HepG2 (cell line): Measurements from ENCODE around the gene NLRC5. TPM values are rescaled to one million over a fixed set of nuclear protein-coding genes. Genes with fewer than 3 reads are reported as not detected.

Source experiments
- ATAC-seq: fragments of 200-7000 bp; cut with Tn5 transposase; 3 replicates; pipeline ENCODE4 v1.9.1; 2020; ENCODE audit warnings: mild to moderate bottlenecking, moderate library complexity
- BruUV-seq: library from RNA; stranded (reverse); fragments of 400-500 nt; replicated peaks from 2 replicates; lab custom pipeline; 2021; lab: Mats Ljungman, UMichigan
- CTCF ChIA-PET: fragments of 300-600 bp; formaldehyde crosslinking; extraction: SDS; loops from one replicate; lab custom pipeline; 2021; ENCODE audit warnings: low total read pairs, inconsistent platforms, low intra/inter-chr PET ratio; lab: Yijun Ruan, JAX
- POLR2A ChIA-PET: fragments of 350-600 bp; sonication (Branson Sonifier 250); formaldehyde crosslinking; loops from one replicate; lab custom pipeline; 2020; ENCODE audit warnings: antibody characterized with exemption, inconsistent platforms; lab: Yijun Ruan, JAX
- DNase-seq: peaks from one replicate; pipeline ENCODE4 v3.0.0-alpha.2; 2015; ENCODE audit warnings: low spot score
- FAIRE-seq: peaks from 3 replicates; lab custom pipeline; 2011; peaks lifted over from hg19 to GRCh38; lab: Jason Lieb, UNC
- H2AFZ ChIP-seq: one replicate; pipeline ENCODE4 v1.6.1; 2011; ENCODE audit warnings: low read length, inconsistent platforms
- H3K27ac ChIP-seq: fragments of 300-600 bp; 3 replicates; pipeline ENCODE4 v1.8.0; 2011; ENCODE audit warnings: mixed run types, mild to moderate bottlenecking, mixed read lengths, low read length, inconsistent platforms; ENCODE audit not compliant: insufficient read depth; ENCODE audit errors: extremely low read length
- H3K27me3 ChIP-seq, 2 experiments: fragments of 200-600 bp in 1 of 2; 2 replicates in 1 of 2; 3 replicates in 1 of 2; pipeline versions ENCODE4 v1.6.0 to v1.8.0; 2011; ENCODE audit warnings: low read length in 2 of 2, mild to moderate bottlenecking in 2 of 2, moderate library complexity in 2 of 2, inconsistent platforms in 1 of 2; ENCODE audit not compliant: insufficient read depth in 2 of 2, control insufficient read depth in 1 of 2
- H3K36me3 ChIP-seq, 2 experiments: fragments of 200-600 bp in 1 of 2; replicated peaks in 1 of 2; 2 replicates in 1 of 2; 3 replicates in 1 of 2; pipeline versions ENCODE4 v1.5.1 to v1.8.0; 2011; ENCODE audit warnings: low read length in 2 of 2, inconsistent platforms in 1 of 2; ENCODE audit not compliant: insufficient read depth in 2 of 2, control insufficient read depth in 1 of 2
- H3K4me1 ChIP-seq: 2 replicates; pipeline ENCODE4 v1.5.1; 2012; ENCODE audit warnings: low read length, inconsistent platforms; ENCODE audit not compliant: insufficient read depth
- H3K4me2 ChIP-seq: 2 replicates; pipeline ENCODE4 v1.6.0; 2011; ENCODE audit warnings: low read depth, low read length, inconsistent platforms
- H3K4me3 ChIP-seq, 3 experiments: fragments of 200-600 bp in 1 of 3; sonication (generic), shearing (Covaris generic) in 1 of 3; replicated peaks in 1 of 3; 2 replicates each; pipeline ENCODE4 v1.5.1; 2011 to 2016; ENCODE audit warnings: low read length in 3 of 3, inconsistent platforms in 2 of 3, low read depth in 2 of 3, mild to moderate bottlenecking in 2 of 3, control low read depth in 1 of 3, mixed read lengths in 1 of 3; ENCODE audit not compliant: insufficient read depth in 1 of 3
- H3K79me2 ChIP-seq: one replicate; pipeline ENCODE4 v1.6.1; 2011; ENCODE audit warnings: low read length, inconsistent platforms; ENCODE audit not compliant: insufficient read depth
- H3K9ac ChIP-seq: 2 replicates; pipeline ENCODE4 v1.6.0; 2011; ENCODE audit warnings: mild to moderate bottlenecking, low read depth, low read length, inconsistent platforms; ENCODE audit not compliant: insufficient read depth
- H3K9me3 ChIP-seq: 2 replicates; pipeline ENCODE4 v1.5.1; 2012; ENCODE audit warnings: mild to moderate bottlenecking, low read length
- H4K20me1 ChIP-seq: 2 replicates; pipeline ENCODE4 v1.6.0; 2011; ENCODE audit warnings: inconsistent platforms, mild to moderate bottlenecking, low read length, moderate library complexity; ENCODE audit not compliant: insufficient read depth
- FOSL1 ChIP-seq: sonication (generic); formaldehyde crosslinking; IDR thresholded peaks from 2 replicates; pipeline ENCODE4 v1.9.0; 2021; ENCODE audit warnings: missing genetic modification reagents, borderline replicate concordance
- NFKB2 ChIP-seq: sonication (generic); formaldehyde crosslinking; IDR thresholded peaks from 2 replicates; pipeline ENCODE4 v1.4.0; 2020; ENCODE audit warnings: missing genetic modification reagents, borderline replicate concordance
- ZNF317 ChIP-seq: sonication (generic); formaldehyde crosslinking; IDR thresholded peaks from 2 replicates; pipeline ENCODE4 v1.5.0; 2020; ENCODE audit warnings: mild to moderate bottlenecking, missing genetic modification reagents
- ZNF570 ChIP-seq: sonication (generic); formaldehyde crosslinking; IDR thresholded peaks from 2 replicates; pipeline ENCODE4 v1.4.0; 2020; ENCODE audit warnings: mild to moderate bottlenecking, missing genetic modification reagents, borderline replicate concordance
- ZNF605 ChIP-seq: sonication (generic); formaldehyde crosslinking; IDR thresholded peaks from 2 replicates; pipeline ENCODE4 v1.8.0; 2022; ENCODE audit warnings: mild to moderate bottlenecking, missing genetic modification reagents
- ZNF687 ChIP-seq: sonication (generic); formaldehyde crosslinking; IDR thresholded peaks from 2 replicates; pipeline ENCODE4 v1.5.1; 2020; ENCODE audit warnings: mild to moderate bottlenecking, missing genetic modification reagents, moderate library complexity
- ZNF710 ChIP-seq: sonication (generic); formaldehyde crosslinking; IDR thresholded peaks from 2 replicates; pipeline ENCODE4 v1.5.0; 2020; ENCODE audit warnings: mild to moderate bottlenecking, missing genetic modification reagents, borderline replicate concordance
- ZSCAN25 ChIP-seq: sonication (generic); formaldehyde crosslinking; IDR thresholded peaks from 2 replicates; pipeline ENCODE4 v1.8.0; 2022; ENCODE audit warnings: mild to moderate bottlenecking, missing genetic modification reagents
- WGBS: methylation state at CpG from one replicate; pipeline ENCODE4 v1.1.6; 2017; ENCODE audit warnings: low lambda C conversion rate; 5-methylcytosine and 5-hydroxymethylcytosine counted together
- in situ Hi-C: cut with HindIII; loops from 2 replicates; pipeline ENCODE4 v1.10.0; 2017; ENCODE audit warnings: low pct_unique_long_range_greater_than_20kb; ENCODE audit not compliant: extremely low pct_ligation_motif_present
- intact Hi-C: fragments of 100-400 bp; cut with micrococcal nuclease; formaldehyde crosslinking; loops from one replicate; pipeline ENCODE4 v1.10.0; 2022; ENCODE audit not compliant: unreplicated experiment
- polyA plus RNA-seq, 8 experiments: library from polyadenylated mRNA; depleted of rRNA in 3 of 8; stranded (reverse) in 7 of 8; unstranded in 1 of 8; fragments of >200 nt; fragmentation: Illumina TruSeq in 4 of 8; extraction: Trizol in 4 of 8; gene quantifications; 2 replicates each; pipeline versions ENCODE4 v1.2.1 to v1.2.3, GENCODE V29; 2011 to 2016; ENCODE audit warnings: low read depth in 4 of 8, missing spikeins in 1 of 8, mixed read lengths in 1 of 8; ENCODE audit not compliant: insufficient read depth in 1 of 8
- total RNA-seq, 5 experiments: library from RNA; depleted of rRNA; stranded (reverse); fragments of >200 nt; fragmentation: Illumina TruSeq; extraction: Trizol; gene quantifications; 2 replicates each; pipeline ENCODE4 v1.2.3, GENCODE V29; 2016; ENCODE audit warnings: low read depth in 1 of 5
- TF ChIP-seq, protein P1 (sequence below): sonication (generic); formaldehyde crosslinking; IDR thresholded peaks from 2 replicates; pipeline ENCODE4 v1.5.0; 2020; ENCODE audit warnings: mild to moderate bottlenecking, missing genetic modification reagents
- TF ChIP-seq, protein P2 (sequence below): sonication (generic); formaldehyde crosslinking; IDR thresholded peaks from 2 replicates; pipeline ENCODE4 v1.8.1; 2023; ENCODE audit warnings: mild to moderate bottlenecking, missing genetic modification reagents, borderline replicate concordance
- TF ChIP-seq, protein P3 (sequence below): sonication (generic); formaldehyde crosslinking; conservative IDR thresholded peaks from 2 replicates; pipeline ENCODE4 v1.4.0; 2020; ENCODE audit warnings: missing genetic modification reagents

NLRC5 gene
- total and polyA plus RNA-seq, 2 of the 13 experiments (the other 11 are each of a cell fraction or from before 2014, with no cell fraction given): 6.3 to 12.7 TPM

GRCh38 chr16:56973294-56973689, 16.1 kb upstream of the NLRC5 start:
- BruUV-seq: no TSS peak
- Histone ChIP-seq H2AFZ (no peak overlapping the region), H3K4me3 (peak overlapping the region in 1 of 3 experiments; percentile 15; a peak in 1 of 6 replicates), H3K27me3 (peaks cover 0 to 27% of the 10 kb centered on the region in 2 experiments; a peak in 2 of 5 replicates), H3K79me2 (no peaks in the 10 kb centered on the region), H3K4me1 (peaks cover 37% of the 10 kb centered on the region), H3K9ac (no peak overlapping the region), H4K20me1 (no peaks in the 10 kb centered on the region), H3K9me3 (no peaks in the 10 kb centered on the region), H3K36me3 (no peaks in the 10 kb centered on the region), H3K4me2 (peak overlapping the region; percentile 26), H3K27ac (no peak overlapping the region)
- peak; percentile 65 for DNase-seq
- ChIA-PET POLR2A (interaction anchor here (1.1 to 2.3 kb wide), 5 partner anchors 10 to 42 kb away, joined by 3 to 11 read pairs (median 8); partner anchors contain the start of genes HERPUD1 and NLRC5), CTCF (no interaction called here)
- in situ Hi-C loops (no loop called here), intact Hi-C loops (no loop called here)
- peak; percentile 78 for FAIRE-seq
- ATAC-seq: peak; percentile 81
- WGBS: 19% methylated on average over 9 of the region's 9 CpGs
- no peak for TF ChIP-seq ZNF605 (CRISPR knock-in tag)
- no peak for TF ChIP-seq FOSL1 (CRISPR knock-in tag)
- TF ChIP-seq ZNF687: peak; percentile 74
- peak; percentile 48; the same call in 1 of the 2 replicates for TF ChIP-seq NFKB2 (CRISPR knock-in tag)
- peak; percentile 80; the same call in 1 of the 2 replicates for TF ChIP-seq ZNF317
- TF ChIP-seq ZSCAN25: no peak
- TF ChIP-seq, protein P1, sequence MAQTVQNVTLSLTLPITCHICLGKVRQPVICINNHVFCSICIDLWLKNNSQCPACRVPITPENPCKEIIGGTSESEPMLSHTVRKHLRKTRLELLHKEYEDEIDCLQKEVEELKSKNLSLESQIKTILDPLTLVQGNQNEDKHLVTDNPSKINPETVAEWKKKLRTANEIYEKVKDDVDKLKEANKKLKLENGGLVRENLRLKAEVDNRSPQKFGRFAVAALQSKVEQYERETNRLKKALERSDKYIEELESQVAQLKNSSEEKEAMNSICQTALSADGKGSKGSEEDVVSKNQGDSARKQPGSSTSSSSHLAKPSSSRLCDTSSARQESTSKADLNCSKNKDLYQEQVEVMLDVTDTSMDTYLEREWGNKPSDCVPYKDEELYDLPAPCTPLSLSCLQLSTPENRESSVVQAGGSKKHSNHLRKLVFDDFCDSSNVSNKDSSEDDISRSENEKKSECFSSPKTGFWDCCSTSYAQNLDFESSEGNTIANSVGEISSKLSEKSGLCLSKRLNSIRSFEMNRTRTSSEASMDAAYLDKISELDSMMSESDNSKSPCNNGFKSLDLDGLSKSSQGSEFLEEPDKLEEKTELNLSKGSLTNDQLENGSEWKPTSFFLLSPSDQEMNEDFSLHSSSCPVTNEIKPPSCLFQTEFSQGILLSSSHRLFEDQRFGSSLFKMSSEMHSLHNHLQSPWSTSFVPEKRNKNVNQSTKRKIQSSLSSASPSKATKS: no peak
- TF ChIP-seq, protein P2, sequence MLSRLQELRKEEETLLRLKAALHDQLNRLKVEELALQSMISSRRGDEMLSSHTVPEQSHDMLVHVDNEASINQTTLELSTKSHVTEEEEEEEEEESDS (CRISPR knock-in tag): no peak
- no peak for TF ChIP-seq ZNF570 (CRISPR knock-in tag)
- peak; percentile 49; the same call in 1 of the 2 replicates for TF ChIP-seq ZNF710 (CRISPR knock-in tag)
- TF ChIP-seq, protein P3, sequence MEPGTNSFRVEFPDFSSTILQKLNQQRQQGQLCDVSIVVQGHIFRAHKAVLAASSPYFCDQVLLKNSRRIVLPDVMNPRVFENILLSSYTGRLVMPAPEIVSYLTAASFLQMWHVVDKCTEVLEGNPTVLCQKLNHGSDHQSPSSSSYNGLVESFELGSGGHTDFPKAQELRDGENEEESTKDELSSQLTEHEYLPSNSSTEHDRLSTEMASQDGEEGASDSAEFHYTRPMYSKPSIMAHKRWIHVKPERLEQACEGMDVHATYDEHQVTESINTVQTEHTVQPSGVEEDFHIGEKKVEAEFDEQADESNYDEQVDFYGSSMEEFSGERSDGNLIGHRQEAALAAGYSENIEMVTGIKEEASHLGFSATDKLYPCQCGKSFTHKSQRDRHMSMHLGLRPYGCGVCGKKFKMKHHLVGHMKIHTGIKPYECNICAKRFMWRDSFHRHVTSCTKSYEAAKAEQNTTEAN (CRISPR knock-in tag): 0 out of 2 replicates have a peak, but pooled peaks have one; percentile 55
